Right lobe of liver (tissue), 6 donors: ENCODE results near the gene LRRC2. TPM values are rescaled to one million over a fixed set of nuclear protein-coding genes. Genes with fewer than 3 reads are reported as not detected.
"Not testable (repeated sequence)": the region's sequence is repeated elsewhere in the genome, so short reads cannot be mapped to it uniquely, and the experiment has no call there.

Experiments
- ATAC-seq, 4 donors: fragments of 200-7000 bp; cut with Tn5 transposase; one replicate each; pipeline ENCODE4 v1.9.1; 2020; ENCODE audit warnings: mild to moderate bottlenecking in 4 of 4, moderate library complexity in 4 of 4
- DNase-seq, 3 donors: peaks; one replicate each; pipeline ENCODE4 v3.0.0-alpha.2; 2020
- H3K27ac ChIP-seq, 3 donors: fragments of 200-600 bp; one replicate each; pipeline ENCODE4 v1.8.0; 2022
- H3K27me3 ChIP-seq, 2 donors: fragments of 200-600 bp; one replicate each; pipeline ENCODE4 v1.8.0; 2022
- H3K36me3 ChIP-seq, 4 donors: fragments of 200-600 bp; sonication (generic) in 1 of 4; one replicate each; pipeline versions ENCODE4 v1.5.1 to v1.8.0; 2017 to 2022; ENCODE audit warnings: control low read depth in 1 of 4
- H3K4me1 ChIP-seq, 4 donors: fragments of 200-600 bp; sonication (generic) in 1 of 4; one replicate each; pipeline versions ENCODE4 v1.5.1 to v1.8.0; 2017 to 2022; ENCODE audit warnings: control low read depth in 1 of 4
- H3K4me3 ChIP-seq, 3 donors: fragments of 200-600 bp; one replicate each; pipeline ENCODE4 v1.8.0; 2022
- H3K9me3 ChIP-seq, 4 donors: fragments of 200-600 bp; sonication (generic) in 1 of 4; one replicate each; pipeline versions ENCODE4 v1.5.1 to v1.8.0; 2017 to 2022; ENCODE audit warnings: control low read depth in 1 of 4
- CTCF ChIP-seq, 4 donors: fragments of 200-600 bp in 3 of 4; fragments of 450-650 bp in 1 of 4; IDR thresholded peaks; one replicate each; pipeline versions ENCODE4 v1.5.1 to v1.8.0; 2016 to 2022; ENCODE audit warnings: antibody characterized with exemption in 4 of 4, mild to moderate bottlenecking in 2 of 4
- POLR2A ChIP-seq: fragments of 450-650 bp; IDR thresholded peaks from one replicate; pipeline ENCODE4 v1.6.1; 2017; ENCODE audit warnings: antibody characterized with exemption, mild to moderate bottlenecking
- WGBS: methylation state at CpG from one replicate; pipeline ENCODE4 v1.1.6; 2018; ENCODE audit warnings: low coverage, low lambda C conversion rate; ENCODE audit not compliant: insufficient coverage; ENCODE audit errors: missing lambda C conversion rate; 5-methylcytosine and 5-hydroxymethylcytosine counted together
- intact Hi-C, 2 donors: fragments of 100-400 bp; cut with DNase I; formaldehyde crosslinking; loops; one replicate each; pipeline versions ENCODE4 v1.11.2 to v1.14.1; 2022
- total RNA-seq, 6 experiments: library from RNA; depleted of rRNA in 2 of 6; stranded (reverse); fragments of >200 nt in 2 of 6; fragmentation: NEBNext Ultra II Directional in 3 of 6; extraction: Animal tissue kit (Norgen Biotek cat#: 25700) in 3 of 6; gene quantifications; one replicate each; pipeline versions ENCODE4 v1.1.0 to v1.2.4, GENCODE V29; 2016 to 2023
- donor health status: DM: no; HTN: yes; CAD: no.
- donor health status: DM: no; HTN: no; CAD: no.
- donor health status: DM: no; HTN: no; CAD: no.
- donor health status: DM: no; HTN: yes; CAD: no.
- donor health status: DM: no; HTN: yes; CAD: no.

Gene LRRC2
- total RNA-seq, 6 experiments from 2014 or later: 4.3 to 8.9 (median 6.1) TPM

GRCh38 chr3:46549989-46550388 is 16.1 kb downstream of the LRRC2 start:
- WGBS: 40% methylated on average over 1 of the region's 1 CpG
- ATAC-seq (no peak), DNase-seq (no peak)
- intact Hi-C loops: loop anchor here in 1 of 2 donors (5.0 kb wide), 1 partner anchor 63 kb away; no protein-coding TSS in a partner anchor
- Histone ChIP-seq H3K36me3 (no peaks in the 10 kb centered on the region), H3K4me1 (peaks cover 0 to 10% (median 0%) of the 10 kb centered on the region in 4 donors), H3K9me3 (no peaks in the 10 kb centered on the region), H3K4me3 (no peak overlapping the region), H3K27me3 (no peaks in the 10 kb centered on the region), H3K27ac (no peak overlapping the region)
- no peak for TF ChIP-seq CTCF (IDR thresholded peaks at IDR 0.05)
- TF ChIP-seq POLR2A: no peak

- Histone ChIP-seq H3K36me3 (no peaks in the 10 kb centered on the region), H3K9me3 (no peaks in the 10 kb centered on the region), H3K4me3 (no peak overlapping the region), H3K4me1 (peaks cover 0 to 10% (median 0%) of the 10 kb centered on the region in 4 donors), H3K27me3 (no peaks in the 10 kb centered on the region), H3K27ac (no peak overlapping the region)
- ATAC-seq (no peak), DNase-seq (no peak)
- intact Hi-C loops: no loop called here
- WGBS: 71% methylated on average over 3 of the region's 4 CpGs
- TF ChIP-seq POLR2A (no peak), CTCF (IDR thresholded peaks at IDR 0.05) (no peak)
Observed at GRCh38 chr3:46549408-46549904, 16.6 kb downstream of the LRRC2 start.

- H3K4me1 ChIP-seq, DNase-seq, H3K36me3 ChIP-seq, intact Hi-C loops, H3K9me3 ChIP-seq, H3K4me3 ChIP-seq, H3K27me3 ChIP-seq, ATAC-seq, H3K27ac ChIP-seq: not testable (repeated sequence)
- WGBS: 100% methylated on average over 1 of the region's 3 CpGs
Observed at GRCh38 chr3:46548611-46549010, 17.5 kb downstream of the LRRC2 start.

- Histone ChIP-seq H3K27me3 (no peaks in the 10 kb centered on the region), H3K36me3 (no peaks in the 10 kb centered on the region), H3K4me1 (no peaks in the 10 kb centered on the region), H3K4me3 (no peak overlapping the region), H3K9me3 (no peaks in the 10 kb centered on the region), H3K27ac (no peak overlapping the region)
- ATAC-seq (no peak), DNase-seq (no peak)
- intact Hi-C loops: no loop called here
- WGBS: 100% methylated on average over 1 of the region's 1 CpG
- TF ChIP-seq POLR2A: no peak
- no peak for TF ChIP-seq CTCF (IDR thresholded peaks at IDR 0.05)
Observed at GRCh38 chr3:46546896-46547440, 19.1 kb downstream of the LRRC2 start.

- intact Hi-C loops: no loop called here
- Histone ChIP-seq H3K27ac (no peak overlapping the region), H3K9me3 (no peaks in the 10 kb centered on the region), H3K4me3 (no peak overlapping the region), H3K4me1 (no peaks in the 10 kb centered on the region), H3K27me3 (no peaks in the 10 kb centered on the region), H3K36me3 (no peaks in the 10 kb centered on the region)
- ATAC-seq: no peak
- no peak for TF ChIP-seq POLR2A
- TF ChIP-seq CTCF (IDR thresholded peaks at IDR 0.05): no peak
- WGBS: 90% methylated on average over 6 of the region's 6 CpGs
- DNase-seq: no peak
Observed at GRCh38 chr3:46545818-46546630, 20.1 kb downstream of the LRRC2 start.
